ENCODE results near the gene RAB6A. TPM values are rescaled to one million over a fixed set of nuclear protein-coding genes. Genes with fewer than 3 reads are reported as not detected.

RAB6A gene
- total and polyA plus RNA-seq, 2 of the 8 experiments (the other 6 are each of a cell fraction or from before 2014, with no cell fraction given) = 24.4 to 88.6 TPM

GRCh38 chr11:73645972-73646631 lies 114.8 kb downstream of the RAB6A start, which contains the start of gene PLEKHB1:
PLEKHB1 (plus strand) TSS chr11:73646581; CDS start chr11:73646609, 28 bp downstream.
- CTCF ChIA-PET (ENCODE audit: partially characterized antibody) = interaction anchor here (0.8 to 30.1 kb wide), 6 partner anchors 3 to 263 kb away, joined by 3 to 653 read pairs (median 10); partner anchors contain the start of gene PLEKHB1
- Histone ChIP-seq H2BK12ac (ENCODE audit: low read depth, low read length) (peak within 1 kb of the TSS; percentile 56; the same call in 1 of the 2 replicates), H2BK120ac (replicated peaks; ENCODE audit: low read depth, low read length) (no peak within 1 kb of the TSS), H2BK15ac (ENCODE audit: low read length) (peak within 1 kb of the TSS; percentile 93; the same call in 1 of the 2 replicates), H4K20me1 (replicated peaks in 1 of 2; ENCODE audit: control insufficient read depth in 1 of 2, insufficient read depth in 2 of 2, low read length in 2 of 2) (no peaks in the 10 kb centered on the region), H3K4me2 (ENCODE audit: insufficient read depth in 1 of 2, low read depth in 2 of 2, low read length in 2 of 2) (peak within 1 kb of the TSS; percentile 96 to 97), H4K91ac (replicated peaks; ENCODE audit: insufficient read length, low read length) (peak within 1 kb of the TSS; percentile 18), H4K8ac (ENCODE audit: extremely low read depth, insufficient read depth, low read length) (peak within 1 kb of the TSS; percentile 47; the same call in 1 of the 2 replicates), H3K14ac (ENCODE audit: insufficient read length) (no peak within 1 kb of the TSS), H3K23me2 (ENCODE audit: low read depth, low read length) (peaks cover 16% of the 10 kb centered on the region), H2AK5ac (ENCODE audit: low read depth, low read length) (no peak within 1 kb of the TSS), H3K4me1 (replicated peaks in 1 of 4; ENCODE audit: control insufficient read depth in 3 of 4, insufficient read depth in 4 of 4, low read length in 3 of 4) (peaks cover 3 to 17% (median 13%) of the 10 kb centered on the region in 4 experiments), H3K27ac (ENCODE audit: low read depth, low read length) (no peak within 1 kb of the TSS; the same call in 1 of the 2 replicates), H3K23ac (ENCODE audit: insufficient read length) (no peak within 1 kb of the TSS), H3K4ac (replicated peaks; ENCODE audit: insufficient read length, low read depth, low read length) (peak within 1 kb of the TSS; percentile 11), H3K9me3 (ENCODE audit: insufficient read depth in 2 of 2, low read depth in 1 of 2, low read length in 1 of 2) (no peaks in the 10 kb centered on the region), H3K36me3 (ENCODE audit: control insufficient read depth in 2 of 4, insufficient read depth in 4 of 4, low read length in 3 of 4) (no peaks in the 10 kb centered on the region), H3K56ac (replicated peaks; ENCODE audit: insufficient read length, low read depth, low read length) (no peak within 1 kb of the TSS), H4K5ac (ENCODE audit: insufficient read length, low read depth, low read length) (peak within 1 kb of the TSS; percentile 68), H3K79me2 (ENCODE audit: control insufficient read depth in 1 of 2, insufficient read depth in 2 of 2, low read length in 2 of 2) (no peaks in the 10 kb centered on the region), H3K4me3 (ENCODE audit: extremely low read depth in 1 of 4, insufficient read depth in 2 of 4, low read depth in 3 of 4, low read length in 4 of 4) (peak within 1 kb of the TSS; percentile 55 to 70 (median 61)), H3K18ac (ENCODE audit: extremely low read depth, low read length) (peak within 1 kb of the TSS; percentile 84; the same call in 1 of the 2 replicates), H3K27me3 (replicated peaks in 1 of 4; ENCODE audit: control insufficient read depth in 3 of 4, extremely low read depth in 1 of 4, insufficient read depth in 3 of 4, low read length in 3 of 4) (peaks cover 0 to 4% (median 0%) of the 10 kb centered on the region in 4 experiments; a peak in 3 of 7 replicates), H2BK5ac (ENCODE audit: low read depth, low read length) (peak within 1 kb of the TSS; percentile 81; the same call in 1 of the 2 replicates), H2AFZ (ENCODE audit: low read length) (peak within 1 kb of the TSS; percentile 92), H3K79me1 (ENCODE audit: low read depth, low read length) (no peaks in the 10 kb centered on the region), H3K9ac (replicated peaks in 1 of 4; ENCODE audit: extremely low read depth in 1 of 4, low read depth in 3 of 4, low read length in 3 of 4) (peak within 1 kb of the TSS in 3 of 4 experiments; percentile 12 to 64 (median 16); a peak in 5 of 7 replicates), H2BK20ac (ENCODE audit: low read length) (peak within 1 kb of the TSS; percentile 75; the same call in 1 of the 2 replicates)
- DNase-seq (ENCODE audit: low read depth in 1 of 2, low spot score in 2 of 2) = peak in 1 of 2 experiments; percentile 89
- WGBS, 2 experiments (ENCODE audit: extremely low coverage in 1 of 2, insufficient coverage in 1 of 2, insufficient read length in 1 of 2, insufficient replicate concordance in 2 of 2, low coverage in 1 of 2, low lambda C conversion rate in 2 of 2, missing lambda C conversion rate in 1 of 2) = 4% methylated on average over 25 of the region's 26 CpGs; no CpG with 5 or more reads in 1 of the 2 experiments
- FAIRE-seq = peak; percentile 65
- POLR2A ChIA-PET (ENCODE audit: partially characterized antibody) = interaction anchor here (0.7 to 4.5 kb wide), 7 partner anchors 10 to 16 kb away, joined by 3 to 31 read pairs (median 5); no protein-coding TSS in a partner anchor
- peak; percentile 57; the same call in 1 of the 2 replicates for TF ChIP-seq MAX (IDR thresholded peaks at IDR 0.05)
- peak in 1 of 2 experiments; percentile 66; a peak in 1 of 3 replicates for TF ChIP-seq EP300 (IDR thresholded peaks at IDR 0.05; ENCODE audit: borderline replicate concordance in 1 of 2, low read depth in 2 of 2, low read length in 2 of 2)
- TF ChIP-seq KDM1A (IDR thresholded peaks at IDR 0.05; ENCODE audit: borderline replicate concordance, low read length) = peak; percentile 50
- peak; percentile 49 for TF ChIP-seq TBP (IDR thresholded peaks at IDR 0.05; ENCODE audit: low read depth, low read length)
- TF ChIP-seq ASH2L (IDR thresholded peaks at IDR 0.05; ENCODE audit: low read length) = peak; percentile 89
- TF ChIP-seq TCF12 (IDR thresholded peaks at IDR 0.05; ENCODE audit: low read depth, low read length) = no peak
- peak; percentile 47; the same call in 1 of the 2 replicates for TF ChIP-seq POLR2AphosphoS5 (IDR thresholded peaks at IDR 0.05; ENCODE audit: low read depth, low read length)
- TF ChIP-seq RBBP5 (IDR thresholded peaks at IDR 0.05; ENCODE audit: borderline replicate concordance, low read depth, low read length) = peak; percentile 75; the same call in 1 of the 2 replicates
- TF ChIP-seq E2F6 (IDR thresholded peaks at IDR 0.05) = 0 out of 2 replicates have a peak, but pooled peaks have one; percentile 14
- peak; percentile 66 for TF ChIP-seq KDM4A (IDR thresholded peaks at IDR 0.05; ENCODE audit: low read depth, low read length, severe bottlenecking)

Measured in H1 (cell line).